ENCODE data around the gene REP15.

Gene REP15

GRCh38 chr12:27695556-27696292 is 523 bp upstream of the REP15 start:
- H3K4me2 ChIP-seq = no peak overlapping the region
- no peaks in the 10 kb centered on the region for H4K20me1 ChIP-seq
- no peak overlapping the region for H3K9ac ChIP-seq
- H3K27me3 ChIP-seq = no peaks in the 10 kb centered on the region
- H3K4me3 ChIP-seq = no peak overlapping the region
- peaks cover 54% of the 10 kb centered on the region for H3K36me3 ChIP-seq
- no peak overlapping the region for H3K27ac ChIP-seq
- no peaks in the 10 kb centered on the region for H3K9me3 ChIP-seq
- no peak for TF ChIP-seq Cebpa-rat (IDR thresholded peaks at IDR 0.05)
- H3K4me1 ChIP-seq = no peaks in the 10 kb centered on the region

- Histone ChIP-seq H3K4me2 (no peak overlapping the region), H3K9me3 (no peaks in the 10 kb centered on the region), H3K27me3 (no peaks in the 10 kb centered on the region), H3K36me3 (peaks cover 41% of the 10 kb centered on the region), H4K20me1 (no peaks in the 10 kb centered on the region), H3K4me3 (no peak overlapping the region), H3K9ac (no peak overlapping the region), H3K4me1 (no peaks in the 10 kb centered on the region), H3K27ac (no peak overlapping the region)
- TF ChIP-seq Cebpa-rat (IDR thresholded peaks at IDR 0.05) = no peak
Measured at GRCh38 chr12:27696864-27697564, 767 bp downstream of the REP15 start.

DNA sequence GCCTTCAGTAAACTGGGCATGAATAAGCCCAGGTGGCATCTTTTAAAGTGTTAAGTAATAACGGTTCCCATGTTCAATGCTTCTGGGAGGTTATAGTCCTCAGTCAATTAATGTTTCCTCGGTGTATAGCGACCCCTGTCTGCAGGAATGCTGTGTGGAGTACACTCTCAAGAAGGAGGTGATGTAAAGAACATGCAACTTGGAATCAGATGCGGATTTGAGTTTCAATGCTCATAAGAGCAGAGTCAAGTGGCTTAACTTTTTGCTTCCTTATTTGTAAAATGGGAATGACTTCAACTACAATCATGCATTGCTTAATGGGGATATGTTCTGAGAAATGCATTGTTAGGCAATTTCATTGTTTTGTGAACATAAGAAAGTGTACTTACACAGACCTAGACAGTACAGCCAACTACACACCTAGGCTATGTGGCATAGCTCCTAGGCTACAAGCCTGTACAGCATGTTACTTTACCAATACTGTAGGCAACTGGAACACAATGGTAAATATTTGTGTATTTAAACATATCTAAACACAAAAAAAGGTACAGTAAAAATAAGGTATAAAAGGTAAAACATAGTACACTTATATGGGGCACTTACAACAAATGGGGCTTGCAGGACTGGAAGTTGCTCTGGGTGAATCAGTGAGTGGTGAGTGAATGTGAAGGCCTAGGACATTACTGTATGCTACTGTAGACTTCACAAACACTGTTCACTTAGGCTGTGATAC is 7.6 kb downstream of the REP15 start:
- no peaks in the 10 kb centered on the region for H3K36me3 ChIP-seq
- no peaks in the 10 kb centered on the region for H3K9me3 ChIP-seq
- H3K27me3 ChIP-seq = no peaks in the 10 kb centered on the region
- no peaks in the 10 kb centered on the region for H4K20me1 ChIP-seq
- no peak overlapping the region for H3K4me3 ChIP-seq
- no peak for TF ChIP-seq Cebpa-rat (IDR thresholded peaks at IDR 0.05)
- no peak overlapping the region for H3K9ac ChIP-seq
- H3K27ac ChIP-seq = no peak overlapping the region
- H3K4me1 ChIP-seq = peaks cover 4% of the 10 kb centered on the region; the same call in 1 of the 2 replicates
- no peak overlapping the region for H3K4me2 ChIP-seq

- Histone ChIP-seq H3K4me3 (no peak overlapping the region), H3K4me2 (no peak overlapping the region), H3K27me3 (no peaks in the 10 kb centered on the region), H3K9me3 (no peaks in the 10 kb centered on the region), H4K20me1 (no peaks in the 10 kb centered on the region), H3K36me3 (no peaks in the 10 kb centered on the region), H3K9ac (no peak overlapping the region), H3K4me1 (peaks cover 8% of the 10 kb centered on the region; the same call in 1 of the 2 replicates), H3K27ac (no peak overlapping the region)
- no peak for TF ChIP-seq Cebpa-rat (IDR thresholded peaks at IDR 0.05)
Measured at GRCh38 chr12:27705263-27705662, 9.0 kb downstream of the REP15 start.

DNA sequence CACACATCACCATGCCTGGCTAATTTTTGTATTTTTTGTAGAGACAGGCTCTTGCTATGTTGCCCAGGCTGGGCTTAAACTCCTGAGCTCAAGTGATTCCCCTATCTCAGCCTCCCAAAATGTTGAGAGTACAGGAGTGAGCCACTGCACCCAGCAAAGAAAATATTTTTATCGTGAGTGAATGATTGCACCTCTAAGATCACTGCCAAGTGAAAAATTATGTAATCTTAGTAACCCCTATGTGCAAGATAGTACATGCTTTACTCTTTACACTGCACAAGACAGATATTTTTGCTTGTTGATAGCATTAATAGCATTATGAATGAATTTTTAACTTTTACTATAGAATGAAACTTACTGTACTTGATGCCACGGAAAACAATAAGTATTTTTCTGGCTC is 11.0 kb downstream of the REP15 start:
- Histone ChIP-seq H3K9me3 (no peaks in the 10 kb centered on the region), H3K4me2 (no peak overlapping the region), H3K9ac (no peak overlapping the region), H3K4me1 (peaks cover 15% of the 10 kb centered on the region), H3K27me3 (no peaks in the 10 kb centered on the region), H3K27ac (no peak overlapping the region), H3K4me3 (no peak overlapping the region), H4K20me1 (peaks cover 6% of the 10 kb centered on the region; the same call in 1 of the 2 replicates), H3K36me3 (no peaks in the 10 kb centered on the region)
- TF ChIP-seq Cebpa-rat (IDR thresholded peaks at IDR 0.05) = no peak

DNA sequence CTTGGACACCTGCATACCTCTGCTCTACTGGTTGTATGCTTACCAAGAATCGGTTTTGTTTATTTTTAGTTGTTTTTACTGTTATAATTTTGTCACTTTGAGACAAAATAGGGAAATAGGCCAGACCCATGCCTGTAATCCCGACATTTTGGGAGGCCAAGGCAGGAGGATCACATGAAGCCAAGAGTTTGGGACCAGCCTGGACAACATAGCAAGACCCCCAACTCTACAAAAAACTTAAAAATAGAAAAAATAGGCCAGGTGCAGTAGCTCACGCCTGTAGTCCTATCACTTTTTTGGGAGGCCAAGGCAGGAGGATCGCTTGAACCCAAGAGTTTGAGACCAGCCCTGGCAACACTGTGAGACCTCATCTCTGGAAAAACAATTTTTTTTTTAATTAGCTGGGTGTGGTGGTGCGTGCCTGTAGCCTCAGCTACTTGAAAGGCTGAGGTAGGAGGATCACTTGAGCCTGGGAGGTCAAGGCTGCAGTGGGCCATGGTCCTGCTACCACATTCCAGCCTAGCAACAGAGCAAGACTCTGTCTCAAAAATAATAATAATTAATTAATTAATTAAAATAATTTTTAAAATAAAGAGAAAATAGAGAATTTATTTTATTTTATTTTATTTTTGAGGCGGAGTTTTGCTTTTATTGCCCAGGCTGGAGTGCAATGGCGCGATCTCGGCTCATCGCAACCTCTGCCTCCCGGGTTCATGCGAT is 13.1 kb downstream of the REP15 start:
- H3K27me3 ChIP-seq = no peaks in the 10 kb centered on the region
- H3K4me2 ChIP-seq = no peak overlapping the region
- no peaks in the 10 kb centered on the region for H3K9me3 ChIP-seq
- H3K4me3 ChIP-seq = 0 out of 2 replicates have a peak overlapping the region, but pooled peaks have one; percentile 81
- peaks cover 20% of the 10 kb centered on the region for H3K36me3 ChIP-seq
- peaks cover 21% of the 10 kb centered on the region for H3K4me1 ChIP-seq
- peaks cover 27% of the 10 kb centered on the region for H4K20me1 ChIP-seq
- TF ChIP-seq Cebpa-rat (IDR thresholded peaks at IDR 0.05) = no peak
- no peak overlapping the region for H3K27ac ChIP-seq
- H3K9ac ChIP-seq = no peak overlapping the region

DNA sequence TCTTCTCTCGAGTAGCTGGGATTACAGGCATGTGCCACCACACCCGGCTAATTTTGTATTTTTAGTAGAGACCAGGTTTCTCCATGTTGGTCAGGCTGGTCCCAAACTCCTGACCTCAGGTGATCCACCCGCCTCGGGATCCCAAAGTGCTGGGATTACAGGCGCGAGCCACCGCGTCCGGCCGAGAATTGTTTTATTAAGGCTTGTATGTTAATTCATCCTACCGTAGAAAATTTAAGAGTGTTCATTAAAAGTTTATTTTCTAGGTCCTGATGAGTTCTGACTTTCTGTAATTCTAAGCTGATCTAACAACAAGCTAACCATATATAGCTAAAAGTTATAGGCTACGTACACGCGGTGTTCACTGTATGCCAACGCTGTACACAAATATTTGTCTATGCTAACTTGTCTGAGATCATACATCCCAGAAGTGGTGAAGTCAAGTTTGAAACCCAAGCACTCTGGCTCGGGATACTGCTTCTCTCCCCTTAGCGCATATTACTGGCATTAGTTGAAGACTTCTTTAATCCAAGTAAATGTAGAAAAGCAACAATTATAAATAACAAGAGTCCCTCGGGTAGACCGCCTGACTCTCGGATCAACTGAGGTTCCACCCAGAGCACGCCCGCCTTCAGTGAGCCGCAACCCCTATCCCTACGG is 13.8 kb downstream of the REP15 start:
- Histone ChIP-seq H3K4me2 (peak overlapping the region; percentile 80), H3K4me1 (peaks cover 21% of the 10 kb centered on the region), H3K36me3 (peaks cover 27% of the 10 kb centered on the region), H3K9me3 (no peaks in the 10 kb centered on the region), H3K9ac (peak overlapping the region; percentile 88), H3K27me3 (no peaks in the 10 kb centered on the region), H4K20me1 (peaks cover 34% of the 10 kb centered on the region), H3K4me3 (peak overlapping the region; percentile 81), H3K27ac (peak overlapping the region; percentile 86)
- TF ChIP-seq Cebpa-rat (IDR thresholded peaks at IDR 0.05) = no peak

DNA sequence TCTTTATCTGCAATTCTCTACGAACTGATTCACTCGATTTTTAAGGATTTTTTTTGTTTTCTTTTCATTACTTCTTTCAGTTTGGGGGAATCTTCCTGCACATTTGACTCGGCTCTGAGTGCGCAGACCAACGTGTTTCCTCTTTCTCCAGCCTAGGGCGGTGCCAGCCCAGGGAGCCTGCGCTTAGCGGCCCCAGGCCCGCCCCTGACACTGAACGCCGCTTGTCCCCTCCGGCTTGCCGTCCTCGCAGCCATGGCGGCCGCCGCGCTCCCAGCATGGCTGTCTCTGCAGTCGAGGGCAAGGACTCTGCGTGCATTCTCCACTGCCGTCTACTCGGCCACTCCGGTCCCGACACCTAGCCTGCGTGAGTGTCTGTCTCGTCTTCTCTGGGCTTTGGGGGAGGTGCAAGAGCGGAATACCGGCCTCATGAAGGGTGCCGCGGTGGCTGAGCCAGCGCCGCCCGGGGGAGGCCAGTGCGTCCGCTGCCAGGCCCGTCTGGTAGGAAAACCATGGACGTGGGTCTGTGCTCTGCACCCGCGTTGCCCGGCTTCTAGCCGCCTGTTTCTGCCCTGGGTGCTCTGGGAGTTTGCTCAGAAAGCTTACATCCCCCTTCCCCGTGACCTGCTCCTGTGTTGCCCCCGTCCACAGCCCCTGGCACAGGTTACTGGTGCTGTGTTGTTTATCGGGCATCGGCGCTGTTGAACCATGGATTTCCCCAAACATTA is 14.5 kb downstream of the REP15 start, which contains the start of gene MRPS35:
TSS of gene MRPS35 (plus strand) at position 241 of the 725 bp plus-strand sequence. CDS start at position 253, 12 bp downstream.
- Histone ChIP-seq H3K4me2 (peak within 1 kb of the TSS; percentile 80), H3K4me1 (peaks cover 21% of the 10 kb centered on the region), H3K9ac (peak within 1 kb of the TSS; percentile 88), H3K36me3 (peaks cover 34% of the 10 kb centered on the region), H3K4me3 (peak within 1 kb of the TSS; percentile 81), H3K27ac (peak within 1 kb of the TSS; percentile 86), H3K27me3 (no peaks in the 10 kb centered on the region), H3K9me3 (no peaks in the 10 kb centered on the region), H4K20me1 (peaks cover 41% of the 10 kb centered on the region)
- TF ChIP-seq Cebpa-rat (IDR thresholded peaks at IDR 0.05) = no peak

Data from BLaER1 (cell line).